Kidney (tissue), 14 donors: ENCODE results near the gene SUCO. TPM values are rescaled to one million over a fixed set of nuclear protein-coding genes. Genes with fewer than 3 reads are reported as not detected.

ENCODE experiments used
- DNase-seq, 5 donors: peaks; one replicate each; pipeline ENCODE4 v3.0.0-alpha.2; 2013 to 2020
- FAIRE-seq: peaks from 2 replicates; lab custom pipeline; 2012; peaks lifted over from hg19 to GRCh38; lab: Jason Lieb, UNC
- H3K27ac ChIP-seq, 2 donors: one replicate each; pipeline ENCODE4 v1.7.0; 2013; ENCODE audit warnings: low read depth in 2 of 2, low read length in 2 of 2, inconsistent platforms in 1 of 2
- H3K27me3 ChIP-seq: one replicate; pipeline ENCODE4 v1.7.1; 2013; ENCODE audit warnings: low read length, inconsistent platforms; ENCODE audit not compliant: control insufficient read depth, insufficient read depth
- H3K36me3 ChIP-seq, 3 donors: one replicate each; pipeline versions ENCODE4 v1.7.0 to v1.7.1; 2013; ENCODE audit warnings: low read length in 3 of 3, control low read depth in 1 of 3, inconsistent platforms in 1 of 3; ENCODE audit not compliant: insufficient read depth in 3 of 3, control insufficient read depth in 2 of 3
- H3K4me1 ChIP-seq, 3 donors: one replicate each; pipeline versions ENCODE4 v1.7.0 to v1.7.1; 2013; ENCODE audit warnings: low read length in 3 of 3, inconsistent platforms in 1 of 3, low read depth in 1 of 3; ENCODE audit not compliant: control insufficient read depth in 2 of 3, insufficient read depth in 2 of 3
- H3K4me3 ChIP-seq, 3 donors: one replicate each; pipeline versions ENCODE4 v1.7.0 to v1.8.1; 2013; ENCODE audit warnings: low read length in 3 of 3, control low read depth in 1 of 3, inconsistent platforms in 1 of 3
- H3K9ac ChIP-seq, 3 donors: one replicate each; pipeline versions ENCODE4 v1.7.0 to v1.7.1; 2013; ENCODE audit warnings: low read length in 3 of 3, control low read depth in 1 of 3, inconsistent platforms in 1 of 3
- H3K9me3 ChIP-seq, 3 donors: one replicate each; pipeline versions ENCODE4 v1.7.0 to v1.7.1; 2013; ENCODE audit warnings: low read length in 3 of 3, control low read depth in 1 of 3, inconsistent platforms in 1 of 3; ENCODE audit not compliant: control insufficient read depth in 2 of 3, insufficient read depth in 1 of 3
- intact Hi-C: fragments of 100-400 bp; cut with DNase I; formaldehyde crosslinking; loops from one replicate; pipeline ENCODE4 v1.11.1; 2022
- polyA plus RNA-seq: library from polyadenylated mRNA; stranded (reverse); fragments of 350-450 nt; fragmentation: Illumina TruSeq; extraction: RNeasy Lipid Tissue Mini Kit (QIAGEN cat#74804); gene quantifications from one replicate; pipeline ENCODE4 v1.2.3, GENCODE V29; 2014; ENCODE audit warnings: low read depth, low replicate concordance; ENCODE audit not compliant: insufficient read depth
- total RNA-seq: library from RNA; stranded (reverse); fragmentation: NEBNext Ultra II Directional; extraction: Animal tissue kit (Norgen Biotek cat#: 25700); gene quantifications from one replicate; pipeline ENCODE4 v1.2.1, GENCODE V29; 2021
- TF ChIP-seq, protein P1 (sequence below): IDR thresholded peaks from 3 replicates; pipeline ENCODE4 v1.5.1; 2012; ENCODE audit warnings: mild to moderate bottlenecking, moderate library complexity, borderline replicate concordance; ENCODE audit not compliant: insufficient read depth; ENCODE audit errors: extremely low read depth
- donor health status: control.
- donor health status: control.
- donor health status: control.
- donor health status: control.
- donor health status: control.
- donor health status: DM: yes; HTN: yes; CAD: no.
- donor health status: Normal renal cell carcinoma (clear cell type).

Gene SUCO
- total and polyA plus RNA-seq, 2 donors from 2014 or later = 9.8 to 40.0 TPM

DNA sequence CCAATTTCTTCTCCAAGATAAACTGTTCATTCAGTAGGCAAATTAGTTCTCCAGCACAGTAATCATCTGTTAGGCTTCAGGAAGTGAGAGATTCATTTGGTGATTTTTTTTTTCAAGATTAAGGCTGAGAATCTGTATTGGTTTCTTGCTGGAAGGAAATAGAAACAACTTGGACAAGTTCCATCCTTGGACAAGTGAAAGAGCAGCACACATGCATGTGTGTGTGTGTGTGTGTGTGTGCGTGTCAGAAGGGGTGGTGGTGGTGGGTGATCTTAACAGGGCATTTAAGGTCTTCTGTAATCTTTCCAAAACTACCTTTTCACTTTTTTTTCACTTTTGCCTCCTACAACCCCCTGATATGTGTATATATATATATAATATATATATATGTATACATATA, 15.9 kb upstream of the SUCO start:
- Histone ChIP-seq H3K4me1 (no peaks in the 10 kb centered on the region), H3K9me3 (no peaks in the 10 kb centered on the region), H3K9ac (no peak overlapping the region), H3K36me3 (no peaks in the 10 kb centered on the region), H3K4me3 (no peak overlapping the region), H3K27me3 (no peaks in the 10 kb centered on the region), H3K27ac (no peak overlapping the region)
- intact Hi-C loops = no loop called here
- FAIRE-seq = no peak
- DNase-seq = no peak
- TF ChIP-seq, protein P1, sequence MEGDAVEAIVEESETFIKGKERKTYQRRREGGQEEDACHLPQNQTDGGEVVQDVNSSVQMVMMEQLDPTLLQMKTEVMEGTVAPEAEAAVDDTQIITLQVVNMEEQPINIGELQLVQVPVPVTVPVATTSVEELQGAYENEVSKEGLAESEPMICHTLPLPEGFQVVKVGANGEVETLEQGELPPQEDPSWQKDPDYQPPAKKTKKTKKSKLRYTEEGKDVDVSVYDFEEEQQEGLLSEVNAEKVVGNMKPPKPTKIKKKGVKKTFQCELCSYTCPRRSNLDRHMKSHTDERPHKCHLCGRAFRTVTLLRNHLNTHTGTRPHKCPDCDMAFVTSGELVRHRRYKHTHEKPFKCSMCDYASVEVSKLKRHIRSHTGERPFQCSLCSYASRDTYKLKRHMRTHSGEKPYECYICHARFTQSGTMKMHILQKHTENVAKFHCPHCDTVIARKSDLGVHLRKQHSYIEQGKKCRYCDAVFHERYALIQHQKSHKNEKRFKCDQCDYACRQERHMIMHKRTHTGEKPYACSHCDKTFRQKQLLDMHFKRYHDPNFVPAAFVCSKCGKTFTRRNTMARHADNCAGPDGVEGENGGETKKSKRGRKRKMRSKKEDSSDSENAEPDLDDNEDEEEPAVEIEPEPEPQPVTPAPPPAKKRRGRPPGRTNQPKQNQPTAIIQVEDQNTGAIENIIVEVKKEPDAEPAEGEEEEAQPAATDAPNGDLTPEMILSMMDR = no peak

DNA sequence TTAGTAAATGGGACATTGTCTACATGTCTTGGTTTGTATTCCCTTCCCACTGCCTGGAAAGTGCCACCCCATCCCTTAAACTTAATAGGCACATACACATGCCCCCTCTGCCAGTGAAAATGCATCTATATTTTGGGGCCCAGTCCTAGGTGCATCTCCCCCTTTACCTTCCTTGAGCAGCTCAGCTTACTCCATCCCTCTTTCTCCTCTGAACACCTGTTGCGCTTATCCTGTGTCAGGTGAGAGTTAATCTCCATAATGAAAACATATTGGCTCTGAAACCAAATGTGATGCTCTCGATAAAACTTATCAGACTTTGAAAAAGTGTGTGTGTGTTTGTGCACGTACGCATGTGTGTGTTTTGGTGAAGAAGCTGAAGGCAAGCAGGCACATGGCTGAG, 15.4 kb upstream of the SUCO start:
- H3K4me3 ChIP-seq = no peak overlapping the region
- TF ChIP-seq, protein P1 = no peak
- H3K27me3 ChIP-seq = no peaks in the 10 kb centered on the region
- no peaks in the 10 kb centered on the region for H3K36me3 ChIP-seq
- H3K9me3 ChIP-seq = no peaks in the 10 kb centered on the region
- FAIRE-seq (no peak), DNase-seq (no peak)
- no peaks in the 10 kb centered on the region for H3K4me1 ChIP-seq
- no peak overlapping the region for H3K9ac ChIP-seq
- intact Hi-C loops = no loop called here
- no peak overlapping the region for H3K27ac ChIP-seq

DNA sequence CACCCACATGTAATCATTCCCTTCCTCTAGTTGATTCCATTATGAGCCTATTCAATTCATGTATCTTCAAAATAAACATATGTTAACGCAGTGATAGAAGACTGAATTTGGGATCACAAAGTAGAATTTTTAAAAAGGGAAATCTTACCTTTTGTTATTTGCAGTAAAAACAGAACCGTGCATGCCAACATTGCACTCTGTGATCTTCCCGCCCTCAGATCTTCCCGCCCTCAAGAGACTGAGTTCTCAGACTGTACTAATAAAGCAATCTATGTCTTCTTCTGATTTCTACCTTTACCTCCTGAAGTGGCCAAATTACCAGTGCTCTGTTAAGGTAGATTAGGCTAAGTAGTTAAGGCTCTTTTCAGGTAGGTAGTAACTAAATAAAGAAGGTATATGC, 3.6 kb upstream of the SUCO start:
- no peak for FAIRE-seq
- H3K4me3 ChIP-seq = no peak overlapping the region

More for the DNA sequence above, 3.6 kb upstream of the SUCO start:
- intact Hi-C loops = no loop called here
- TF ChIP-seq, protein P1 = no peak
- H3K4me1 ChIP-seq = peaks cover 2 to 9% (median 3%) of the 10 kb centered on the region in 3 donors
- no peaks in the 10 kb centered on the region for H3K27me3 ChIP-seq
- no peaks in the 10 kb centered on the region for H3K9me3 ChIP-seq
- H3K36me3 ChIP-seq = no peaks in the 10 kb centered on the region
- H3K27ac ChIP-seq = no peak overlapping the region
- no peak overlapping the region for H3K9ac ChIP-seq
- DNase-seq = no peak
